HG03460 (cell line): ENCODE results near the gene SPA17.

ENCODE experiments used
- ATAC-seq: cut with Tn5 transposase; IDR thresholded peaks from one replicate; pipeline ENCODE4 v1.9.1; 2021; ENCODE audit not compliant: unreplicated experiment

The SPA17 gene

DNA sequence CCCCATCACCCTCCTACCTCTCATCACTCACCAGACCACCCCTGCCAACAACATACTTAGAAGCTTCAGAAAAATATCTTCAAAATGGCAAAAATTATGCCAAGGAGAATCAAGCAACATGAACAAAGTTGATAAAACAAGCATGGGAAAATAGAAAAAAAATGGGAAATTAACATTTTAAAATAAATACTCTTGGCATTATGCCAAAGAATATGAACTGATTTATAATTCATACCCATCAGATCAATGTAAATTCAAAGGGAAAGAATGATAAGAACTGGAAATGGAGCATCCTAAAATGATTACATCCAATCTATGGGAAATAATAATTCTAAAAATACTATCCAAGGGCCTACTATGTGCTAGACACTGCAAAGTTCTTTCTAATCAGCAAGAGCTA lies 12.2 kb upstream of the SPA17 start:
- ATAC-seq: no peak

DNA sequence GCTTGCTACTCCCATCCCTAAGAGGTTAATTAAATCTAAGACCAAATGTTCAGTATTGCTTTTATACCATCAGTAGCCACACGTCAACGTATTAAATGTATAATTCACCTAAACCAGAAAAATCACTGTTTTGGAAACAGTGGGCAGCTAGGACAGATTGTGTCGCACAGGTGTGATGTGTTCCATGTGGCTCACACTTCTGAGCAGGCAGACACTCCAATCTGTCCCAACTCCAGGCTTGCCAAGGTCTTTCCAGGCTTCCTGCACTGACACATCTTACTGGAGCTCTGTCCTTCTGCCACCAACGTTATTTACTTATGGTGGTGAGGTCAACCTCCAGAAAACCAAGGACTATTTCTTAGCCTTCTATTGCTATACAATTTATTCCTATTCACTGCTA lies 11.6 kb upstream of the SPA17 start:
- no peak for ATAC-seq

DNA sequence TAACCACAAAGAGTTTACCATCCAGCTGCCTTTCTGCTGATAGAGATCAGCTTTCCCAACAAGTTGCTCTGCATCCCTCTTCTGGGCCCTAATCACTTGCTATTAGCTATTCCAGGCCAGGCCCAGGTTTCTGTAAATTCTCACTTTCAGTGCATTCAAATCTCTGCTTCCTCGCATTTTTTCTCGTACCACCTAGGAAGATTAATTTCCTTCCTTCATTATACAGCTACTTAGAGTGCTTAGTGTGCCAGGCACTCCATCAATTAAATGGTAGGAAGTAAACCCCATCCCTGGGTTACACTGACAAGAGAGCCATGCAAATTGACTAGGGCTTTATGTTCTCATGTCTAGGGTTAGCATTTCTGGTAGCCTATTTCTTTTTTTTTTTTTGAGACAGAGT lies 9.8 kb upstream of the SPA17 start:
- no peak for ATAC-seq

DNA sequence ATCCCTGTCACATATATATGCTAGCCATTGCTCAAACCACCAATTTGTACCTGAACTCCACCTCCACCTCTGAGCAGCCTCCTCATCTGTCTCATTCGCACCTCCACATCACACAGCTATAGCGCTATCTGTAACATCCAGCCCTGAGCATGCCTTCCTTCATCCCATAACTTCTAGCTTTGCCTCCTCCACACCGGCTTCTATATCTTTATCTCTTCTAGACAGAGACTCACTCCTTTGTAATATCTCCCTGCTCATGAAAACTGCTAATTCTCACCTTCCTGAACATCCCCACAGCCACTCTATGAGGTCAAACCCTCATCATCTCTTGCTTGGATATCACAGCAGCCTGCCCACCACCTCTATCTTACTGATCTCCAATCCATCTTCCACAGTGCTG lies 6.1 kb upstream of the SPA17 start:
- no peak for ATAC-seq

DNA sequence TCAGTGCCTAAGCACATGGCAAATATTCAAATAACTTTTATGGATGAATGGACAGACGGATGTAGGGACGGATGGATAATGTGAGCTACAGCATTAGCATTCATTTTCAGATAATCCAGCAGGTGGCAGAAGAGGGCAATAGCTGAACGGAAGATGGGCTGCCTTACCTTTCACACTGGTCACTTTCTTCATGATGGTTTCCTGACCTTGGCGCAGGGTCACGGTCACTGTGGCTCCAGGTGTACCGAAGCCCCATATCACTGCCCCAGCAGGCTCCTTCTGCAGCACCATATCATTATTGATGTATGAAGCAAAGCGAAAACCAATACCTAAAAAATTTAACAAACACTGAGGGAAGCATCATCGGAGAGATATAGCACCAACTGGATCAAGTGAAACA lies 4.5 kb upstream of the SPA17 start:
- ATAC-seq: no peak

DNA sequence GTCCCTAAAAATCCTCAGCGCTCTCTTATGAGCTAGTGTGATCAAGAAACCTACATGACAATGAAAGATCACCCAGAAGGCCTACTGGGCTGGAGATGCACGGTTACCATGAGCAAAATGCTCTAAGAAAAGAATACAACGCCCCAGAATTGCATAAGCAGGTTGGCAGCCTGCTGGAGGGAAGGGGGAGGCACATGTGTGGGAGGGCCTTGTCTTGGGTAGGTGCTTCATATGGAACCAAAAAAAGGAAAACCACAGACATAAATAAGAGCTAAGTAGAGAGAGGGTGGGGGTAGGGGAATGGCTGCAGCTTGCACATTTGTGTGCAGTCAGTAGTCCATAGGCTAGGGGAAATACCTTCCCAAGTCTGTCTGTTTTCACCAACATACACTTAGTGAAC lies 3.0 kb upstream of the SPA17 start:
- no peak for ATAC-seq

DNA sequence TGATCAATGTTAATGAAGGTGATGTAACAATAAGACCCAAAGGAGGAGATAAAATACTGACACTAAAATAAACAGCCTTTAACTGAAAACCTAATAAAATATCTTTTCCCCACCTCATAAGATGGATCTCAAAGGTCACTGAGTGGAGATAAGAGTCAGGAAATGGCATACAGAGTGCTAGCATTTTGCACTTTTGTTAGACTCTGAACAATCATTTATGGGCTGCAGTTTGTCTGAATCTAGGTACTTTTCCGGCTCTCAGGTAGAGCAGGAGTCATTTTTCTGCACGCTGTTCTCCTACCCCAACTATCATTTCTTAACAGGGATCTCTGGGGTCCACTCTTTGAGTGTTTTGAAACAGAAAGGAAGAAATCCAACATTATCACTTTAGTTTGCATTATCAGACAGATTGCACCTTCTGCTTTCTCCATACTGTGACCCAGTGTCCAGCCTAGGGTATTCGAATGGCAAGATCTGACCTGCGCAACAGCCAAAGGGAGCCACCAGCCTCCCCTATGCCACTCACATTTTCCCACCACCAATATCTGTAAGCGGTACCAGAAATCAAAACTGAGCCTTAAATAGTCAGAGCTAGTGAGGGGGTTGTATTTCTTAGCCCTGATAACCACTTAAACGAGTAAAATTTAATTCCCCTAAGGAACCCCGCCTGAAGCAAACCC lies 1.0 kb upstream of the SPA17 start:
- ATAC-seq: peak; percentile 5

DNA sequence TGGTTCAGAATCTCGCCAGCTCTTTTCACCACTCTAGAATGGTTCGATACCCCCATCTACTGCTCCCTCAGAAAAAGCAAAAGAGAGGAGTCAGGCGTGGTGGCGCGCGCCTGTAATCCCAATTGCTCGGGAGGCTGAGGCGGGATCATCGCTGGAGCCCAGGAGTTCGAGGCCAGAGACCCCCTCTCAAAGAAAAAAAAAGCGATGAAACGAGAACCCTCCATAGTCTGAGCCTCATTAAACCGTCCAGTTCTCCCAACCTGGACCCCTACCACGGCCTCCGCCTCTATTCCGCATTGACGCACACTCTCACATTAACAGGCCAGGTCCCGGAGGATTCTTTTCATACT lies 439 bp downstream of the SPA17 start:
- no peak for ATAC-seq

DNA sequence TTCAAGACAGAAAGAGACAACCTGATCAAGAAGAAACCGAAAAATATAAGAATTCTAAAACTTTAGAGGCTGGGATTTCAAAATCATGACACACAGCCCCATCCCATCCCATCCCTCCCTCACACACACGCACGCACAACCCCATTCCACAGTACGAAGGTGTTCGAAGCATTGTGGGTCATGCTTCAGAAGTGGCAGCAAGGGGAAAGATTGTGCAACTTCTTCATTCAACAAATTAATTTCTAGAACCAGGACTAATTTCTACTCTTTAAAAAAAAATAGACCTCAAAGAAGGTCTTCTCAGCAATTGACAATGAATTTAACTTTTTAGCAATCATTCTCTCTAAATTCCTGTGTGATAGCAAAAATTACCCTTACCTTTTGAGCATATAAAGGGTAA lies 867 bp downstream of the SPA17 start:
- ATAC-seq: no peak

DNA sequence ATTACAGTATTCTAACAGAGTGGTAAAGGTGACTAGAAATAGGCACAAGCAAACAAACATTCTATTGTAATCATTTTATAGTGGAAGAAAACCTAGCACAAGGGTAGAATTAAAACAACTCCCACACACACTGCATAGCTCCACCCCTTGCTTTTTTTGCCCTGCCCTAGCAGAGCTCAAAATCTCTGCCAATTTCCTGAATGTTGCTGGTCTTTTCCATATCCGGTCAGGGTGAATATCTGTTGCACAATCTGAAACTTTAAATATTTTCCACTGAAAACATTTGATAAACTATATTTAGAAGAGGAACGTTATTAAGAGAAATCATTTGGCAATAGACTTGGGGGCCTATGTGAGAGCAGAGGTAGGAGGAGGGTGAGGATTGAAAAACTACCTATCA lies 2.7 kb downstream of the SPA17 start:
- no peak for ATAC-seq

DNA sequence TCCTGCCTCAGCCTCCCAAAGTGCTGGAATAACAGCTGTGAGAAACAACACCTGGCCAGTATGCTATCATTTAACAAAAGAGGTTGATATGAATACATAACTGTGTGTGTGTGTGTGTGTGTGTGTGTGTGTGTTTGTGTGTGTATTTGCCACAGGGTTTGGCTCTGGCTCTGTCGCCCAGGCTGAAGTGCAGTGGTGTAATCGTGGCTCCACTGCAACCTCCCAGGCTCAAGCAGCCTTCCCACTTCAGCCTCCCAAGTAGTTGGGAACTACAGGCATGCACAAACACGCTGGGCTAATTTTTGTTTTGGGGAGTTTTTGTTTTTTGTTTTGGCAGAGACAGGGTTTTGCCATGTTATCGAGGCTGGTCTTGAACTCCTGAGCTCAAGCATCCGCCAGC lies 4.7 kb downstream of the SPA17 start:
- no peak for ATAC-seq

DNA sequence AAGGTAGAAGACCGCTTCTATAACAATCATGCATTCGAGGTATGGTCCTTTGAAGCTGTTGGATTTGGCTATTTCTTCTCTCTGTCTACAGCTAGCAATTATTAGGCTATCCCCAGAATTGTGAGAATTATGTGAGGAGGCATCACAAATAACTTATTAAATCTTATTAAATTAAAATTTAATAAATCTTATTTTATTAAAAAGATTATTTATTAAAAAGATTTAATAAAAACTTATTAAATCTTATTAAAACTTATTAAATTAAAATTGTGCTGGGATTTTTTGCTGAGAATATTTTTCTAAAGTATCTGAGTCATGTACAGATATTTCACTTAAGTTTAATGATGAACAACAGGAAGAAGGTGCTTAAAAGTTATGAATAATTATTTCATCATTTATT lies 7.7 kb downstream of the SPA17 start:
- ATAC-seq: no peak

DNA sequence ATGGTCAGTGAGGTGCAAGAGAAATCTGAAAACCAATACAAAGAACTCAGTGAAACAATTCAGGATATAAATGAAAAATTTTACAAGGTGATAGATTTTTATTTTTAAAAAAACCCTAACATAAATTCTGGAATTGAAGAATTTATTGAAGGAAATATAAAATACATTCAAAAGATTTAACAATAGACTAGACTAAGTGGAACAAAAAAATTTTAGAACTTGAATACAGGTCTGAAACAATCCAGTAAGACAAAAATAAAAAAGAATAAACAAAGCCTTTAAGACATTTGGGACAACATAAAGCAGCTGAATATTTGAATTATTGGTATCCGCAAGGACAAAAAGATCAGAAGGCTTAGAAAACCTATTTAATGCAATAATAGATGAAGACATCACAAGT lies 8.7 kb downstream of the SPA17 start:
- no peak for ATAC-seq

DNA sequence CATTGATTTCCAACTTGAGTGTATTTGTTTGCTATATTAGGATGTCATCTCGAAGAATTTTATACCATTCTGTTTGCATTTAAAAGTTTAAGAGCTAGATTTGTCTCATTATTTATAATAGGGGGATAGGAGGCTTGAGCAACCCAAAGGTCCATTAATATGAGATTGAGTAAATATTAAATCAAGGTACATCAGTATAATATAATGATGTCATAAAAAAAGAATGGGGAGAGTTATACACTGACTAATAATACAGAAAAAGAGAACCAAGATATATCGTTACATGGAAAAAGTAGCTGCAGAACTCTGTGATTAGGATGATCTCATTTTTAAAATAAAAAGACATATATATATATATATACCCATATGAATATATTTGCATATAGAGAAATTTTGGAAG lies 19.4 kb downstream of the SPA17 start:
- no peak for ATAC-seq

DNA sequence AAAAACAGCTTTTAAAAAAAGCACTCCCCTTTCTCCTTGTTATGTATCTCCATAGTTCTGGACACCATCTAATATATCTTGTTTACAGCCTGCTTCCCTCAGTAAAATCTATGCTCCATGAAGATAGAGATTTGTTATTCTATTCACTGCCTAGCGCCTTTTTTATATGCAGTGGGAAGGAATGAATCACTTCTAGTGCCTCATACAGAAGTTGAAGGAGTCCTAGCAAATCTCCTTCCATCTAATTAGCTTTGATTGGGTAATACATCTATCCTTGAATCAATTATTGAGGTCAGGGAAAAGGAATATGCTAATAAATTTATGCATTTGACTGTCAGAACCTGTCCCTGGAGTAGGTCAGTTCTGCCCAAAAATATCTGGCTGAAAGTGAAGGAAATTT lies 25.8 kb downstream of the SPA17 start:
- ATAC-seq: no peak

DNA sequence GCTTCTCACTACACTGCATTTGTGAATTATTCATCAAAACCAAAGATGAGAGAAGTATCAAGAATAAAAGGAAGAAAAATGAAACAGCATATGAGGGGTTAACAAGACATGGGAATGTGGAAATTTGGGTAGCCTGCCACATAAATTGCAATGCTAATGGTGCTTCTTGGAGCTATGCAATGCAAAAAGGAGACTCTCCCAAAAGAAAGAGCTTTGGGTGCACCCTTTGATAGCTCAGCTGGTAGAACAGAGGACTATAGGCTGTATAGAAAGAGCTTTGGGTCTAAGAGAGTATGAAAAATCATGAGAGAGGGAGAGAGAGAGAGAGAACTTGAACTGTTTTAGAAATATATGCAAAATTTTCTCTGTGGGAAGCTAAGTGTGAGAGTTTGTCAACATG lies 26.3 kb downstream of the SPA17 start:
- no peak for ATAC-seq

DNA sequence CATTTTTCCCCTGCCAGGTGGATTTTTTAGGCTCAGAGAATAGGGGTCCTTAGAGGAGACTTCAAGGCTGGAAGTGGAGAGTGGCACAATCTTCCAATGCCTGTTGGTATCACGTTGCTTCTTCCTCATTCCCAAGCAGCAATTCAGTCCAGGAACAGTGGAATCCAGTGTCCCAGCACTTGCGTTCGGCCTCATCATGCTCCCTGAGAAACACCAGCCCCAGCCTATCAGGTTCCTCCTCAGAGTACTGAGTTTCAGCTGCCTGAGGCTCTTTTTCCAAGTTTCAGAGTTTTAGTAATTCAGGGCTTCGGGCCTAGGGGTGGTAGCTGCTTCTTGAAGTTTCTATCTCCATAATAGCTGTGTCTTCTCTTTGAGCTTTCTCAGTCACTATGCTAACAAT lies 34.1 kb downstream of the SPA17 start:
- ATAC-seq: no peak

DNA sequence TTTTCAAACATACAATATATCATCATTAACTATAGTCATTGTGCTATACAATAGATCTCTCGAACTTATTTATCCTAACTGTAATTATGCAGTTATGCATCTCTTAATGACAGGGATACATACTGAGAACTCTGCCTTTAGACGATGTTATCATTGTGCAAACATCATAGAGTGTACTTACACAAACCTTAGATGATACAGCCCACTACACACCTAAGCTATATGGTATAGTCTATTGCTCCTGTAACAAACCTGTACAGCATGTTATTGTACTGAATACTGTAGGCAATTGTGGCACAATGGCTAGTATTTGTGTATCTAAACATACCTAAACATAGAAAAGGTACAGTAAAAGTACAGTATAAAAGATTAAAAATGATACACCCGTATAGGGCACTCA lies 38.7 kb downstream of the SPA17 start:
- no peak for ATAC-seq

DNA sequence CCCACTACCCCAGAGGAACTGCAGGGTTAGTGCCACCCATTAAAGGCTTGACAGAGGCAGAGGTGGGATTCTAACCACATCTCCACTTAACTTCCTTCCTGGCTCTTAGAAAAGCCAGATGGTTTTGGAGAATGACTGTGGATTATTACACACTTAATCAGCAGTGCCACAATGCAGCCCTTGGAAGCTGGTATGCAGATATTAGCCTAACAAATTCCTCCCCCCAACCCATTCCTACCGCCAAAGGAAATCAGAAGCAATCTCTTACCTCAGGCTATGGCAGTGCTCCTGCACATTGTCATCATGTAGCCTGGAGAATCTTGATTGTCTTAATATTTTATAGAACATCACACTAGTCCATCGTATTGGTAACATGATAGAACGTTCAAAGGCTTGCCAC lies 42.9 kb downstream of the SPA17 start:
- no peak for ATAC-seq

DNA sequence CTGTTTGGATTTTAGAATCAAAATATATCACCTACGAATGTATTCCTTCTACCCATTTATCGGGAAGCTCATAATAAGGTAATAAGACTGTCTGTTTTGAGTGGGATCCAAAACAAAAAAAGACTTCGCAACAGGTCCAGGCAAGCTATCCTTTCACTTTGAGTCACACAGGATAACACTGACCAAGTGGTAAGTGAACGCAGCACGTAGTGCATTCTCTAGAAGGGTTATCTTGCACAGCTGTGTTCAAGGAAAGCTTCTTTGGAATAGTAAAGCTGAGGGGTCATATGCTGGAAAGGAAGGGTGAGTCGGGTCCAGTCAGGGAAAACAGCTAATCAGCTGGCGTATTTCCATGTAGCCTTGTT lies 43.7 kb downstream of the SPA17 start:
- peak; percentile 64 for ATAC-seq

DNA sequence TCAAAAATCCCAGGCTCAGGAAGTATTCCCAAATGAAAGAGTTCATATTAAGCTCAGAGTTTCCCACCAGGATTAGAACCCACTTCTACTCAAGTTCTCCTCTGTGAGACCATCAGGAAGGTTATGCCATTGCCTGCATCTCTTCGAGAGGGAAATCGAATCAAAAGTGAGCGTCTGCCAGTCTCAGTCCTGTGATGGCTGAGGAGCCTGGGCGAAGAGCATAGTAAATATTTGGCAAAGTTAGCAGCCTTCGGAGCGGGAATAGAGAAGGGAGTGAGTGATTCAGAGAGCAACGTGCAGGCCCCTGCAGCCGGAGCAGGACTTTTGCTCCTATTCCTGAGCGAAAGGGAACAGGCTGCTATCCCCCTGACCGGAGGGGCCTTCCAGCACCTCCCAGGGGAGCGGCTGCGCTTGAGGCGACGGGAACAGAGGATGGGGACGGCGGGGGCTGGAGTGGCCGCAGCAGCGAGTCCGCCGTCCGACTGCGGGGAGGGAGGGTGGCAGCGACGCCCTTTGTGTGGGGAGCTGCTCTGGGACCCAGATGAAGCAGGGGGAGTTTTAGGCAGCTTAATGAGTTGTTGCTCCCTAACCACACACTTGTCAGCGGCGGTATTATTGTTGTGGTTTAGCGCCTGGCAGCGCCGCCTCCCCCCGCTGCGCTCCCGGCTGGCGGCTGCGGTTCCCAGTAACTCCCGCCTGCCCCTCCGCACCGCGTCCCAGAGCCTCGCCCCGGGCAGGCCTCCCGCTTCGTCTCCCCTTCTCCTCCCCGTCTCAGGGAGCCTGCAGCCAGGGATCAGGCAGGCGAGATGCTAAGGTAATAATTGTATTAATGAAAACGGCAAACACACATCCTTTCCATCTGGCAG lies 44.3 kb downstream of the SPA17 start:
- ATAC-seq: no peak

DNA sequence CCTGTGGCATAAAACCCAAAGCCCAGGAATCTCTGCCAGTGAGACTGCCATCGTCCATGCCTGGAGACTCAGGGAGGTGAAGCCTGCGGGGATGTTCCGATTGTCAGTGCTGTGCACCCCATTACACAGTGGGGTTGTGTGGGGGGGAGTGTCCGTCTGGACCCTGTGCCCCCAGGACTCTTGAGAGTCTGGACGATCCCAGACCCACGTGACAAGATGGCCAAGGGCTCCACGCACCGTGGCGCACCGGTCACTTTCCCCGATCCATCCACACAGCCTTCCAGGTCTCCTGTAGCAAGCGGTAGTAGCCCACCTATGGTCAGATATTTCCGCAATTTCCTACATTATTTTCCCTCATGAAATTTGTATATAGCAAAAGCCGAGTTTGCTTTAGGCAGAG lies 45.1 kb downstream of the SPA17 start:
- no peak for ATAC-seq

DNA sequence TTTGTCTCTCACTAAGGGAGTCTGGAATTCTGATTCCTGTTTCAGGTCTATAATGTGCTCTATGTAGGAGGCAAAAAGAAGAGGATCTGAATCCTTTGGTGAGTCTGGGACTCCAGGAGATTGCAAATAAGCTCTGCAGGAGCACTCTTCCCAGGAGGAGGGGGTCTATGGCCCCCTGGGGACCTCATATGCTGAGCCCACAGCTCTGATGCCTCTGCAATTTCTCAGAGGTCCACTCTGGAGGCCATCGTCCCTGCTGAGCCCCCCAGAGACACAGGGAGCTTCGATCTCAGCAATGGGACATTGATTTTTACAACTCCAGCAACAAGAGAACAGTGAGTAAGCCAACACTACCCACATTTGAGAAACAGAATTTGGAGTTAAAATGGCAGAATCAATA lies 45.8 kb downstream of the SPA17 start:
- no peak for ATAC-seq
